Camera-type eye (tissue), 1 donor: Measurements from ENCODE around the gene ELOVL4. TPM values are rescaled to one million over a fixed set of nuclear protein-coding genes. Genes with fewer than 3 reads are reported as not detected.

Experiments used
- total RNA-seq: library from RNA; depleted of rRNA; stranded (reverse); fragments of >200 nt; gene quantifications from one replicate; pipeline ENCODE4 v1.2.3, GENCODE V29; 2014

ELOVL4 gene
- total RNA-seq: 35.3 TPM

GRCh38 chr6:79947191-79948186 lies at the start of gene ELOVL4:
Gene ELOVL4, minus strand, starts transcription at chr6:79947553. Its CDS starts 274 bp downstream, at chr6:79947279.

Other genes with a start within 250 kb of the ELOVL4 start
- 11.9 TPM for gene TTK, start 57.1 kb upstream of the ELOVL4 start, total RNA-seq
- gene BCKDHB, start 159.1 kb upstream of the ELOVL4 start, total RNA-seq: 43.3 TPM